Thoracic aorta (tissue), 2 donors: Measurements from ENCODE around the gene SPOCK1. TPM values are rescaled to one million over a fixed set of nuclear protein-coding genes. Genes with fewer than 3 reads are reported as not detected.

Experiments used
- ATAC-seq: fragments of 150-250 bp; one replicate; pipeline ENCODE4 v1.8.0; 2017; ENCODE audit warnings: low read depth; ENCODE audit not compliant: insufficient number of reproducible peaks, low FRiP score
- DNase-seq: peaks from one replicate; pipeline ENCODE4 v3.0.0-alpha.2; 2020; ENCODE audit warnings: low spot score
- H3K27ac ChIP-seq, 2 donors: fragments of 200-600 bp; sonication (generic); 1 replicate in 1 of 2; 2 replicates in 1 of 2; pipeline ENCODE4 v1.5.1; 2016; ENCODE audit warnings: mild to moderate bottlenecking in 2 of 2, moderate library complexity in 2 of 2
- H3K27me3 ChIP-seq: fragments of 200-600 bp; sonication (generic); replicated peaks from 2 replicates; pipeline ENCODE4 v1.6.0; 2016; ENCODE audit warnings: mild to moderate bottlenecking; ENCODE audit not compliant: insufficient read depth
- H3K36me3 ChIP-seq: fragments of 200-600 bp; sonication (generic); one replicate; pipeline ENCODE4 v1.5.1; 2016
- H3K4me1 ChIP-seq, 2 donors: fragments of 200-600 bp; sonication (generic); 1 replicate in 1 of 2; 2 replicates in 1 of 2; pipeline versions ENCODE4 v1.5.1 to v1.6.0; 2016; ENCODE audit warnings: low read depth in 2 of 2, mild to moderate bottlenecking in 1 of 2; ENCODE audit not compliant: control insufficient read depth in 1 of 2
- H3K4me3 ChIP-seq: fragments of 200-600 bp; sonication (generic); 2 replicates; pipeline ENCODE4 v1.5.1; 2016; ENCODE audit warnings: mild to moderate bottlenecking
- H3K9me3 ChIP-seq: fragments of 200-600 bp; sonication (generic); 2 replicates; pipeline ENCODE4 v1.5.1; 2016
- total RNA-seq, 2 donors: library from RNA; depleted of rRNA; stranded (reverse); fragments of >200 nt; gene quantifications; one replicate each; pipeline versions ENCODE4 v1.1.0 to v1.2.3, GENCODE V29; 2016
- TF ChIP-seq, protein P1 (sequence below): fragments of 200-600 bp; sonication (generic); IDR thresholded peaks from one replicate; pipeline ENCODE4 v1.5.1; 2019; ENCODE audit warnings: antibody characterized with exemption

The SPOCK1 gene
- total RNA-seq, 2 donors from 2014 or later, result 25.2 to 43.2 TPM

DNA sequence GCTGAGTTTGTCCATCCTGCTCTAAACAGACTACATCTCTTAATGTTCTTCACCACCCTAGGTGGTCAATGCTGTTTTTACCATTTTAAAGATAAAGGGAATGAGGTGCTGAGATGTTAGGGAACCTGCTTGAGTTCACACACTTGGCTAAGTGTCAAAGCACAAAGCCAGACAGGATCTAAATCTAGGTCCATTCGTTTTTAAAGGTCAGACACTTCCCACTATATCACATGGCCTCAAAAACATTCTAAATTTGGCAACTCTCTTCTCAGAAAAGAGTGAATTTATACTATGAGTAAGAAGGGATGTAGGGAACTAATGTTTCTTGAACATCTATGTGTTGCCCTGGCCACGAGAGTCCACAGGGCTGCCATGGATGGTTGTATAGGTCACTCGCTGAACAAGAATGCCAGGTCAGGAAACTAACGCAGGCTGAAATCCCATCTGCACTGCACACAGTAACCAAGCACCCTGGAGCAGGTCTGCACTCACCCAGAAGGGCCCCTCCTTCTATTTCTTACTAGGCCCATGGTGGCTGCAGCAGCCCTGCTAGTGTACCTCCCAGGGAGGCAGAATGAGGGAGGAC is 213.0 kb downstream of the SPOCK1 start:
- TF ChIP-seq, protein P1, sequence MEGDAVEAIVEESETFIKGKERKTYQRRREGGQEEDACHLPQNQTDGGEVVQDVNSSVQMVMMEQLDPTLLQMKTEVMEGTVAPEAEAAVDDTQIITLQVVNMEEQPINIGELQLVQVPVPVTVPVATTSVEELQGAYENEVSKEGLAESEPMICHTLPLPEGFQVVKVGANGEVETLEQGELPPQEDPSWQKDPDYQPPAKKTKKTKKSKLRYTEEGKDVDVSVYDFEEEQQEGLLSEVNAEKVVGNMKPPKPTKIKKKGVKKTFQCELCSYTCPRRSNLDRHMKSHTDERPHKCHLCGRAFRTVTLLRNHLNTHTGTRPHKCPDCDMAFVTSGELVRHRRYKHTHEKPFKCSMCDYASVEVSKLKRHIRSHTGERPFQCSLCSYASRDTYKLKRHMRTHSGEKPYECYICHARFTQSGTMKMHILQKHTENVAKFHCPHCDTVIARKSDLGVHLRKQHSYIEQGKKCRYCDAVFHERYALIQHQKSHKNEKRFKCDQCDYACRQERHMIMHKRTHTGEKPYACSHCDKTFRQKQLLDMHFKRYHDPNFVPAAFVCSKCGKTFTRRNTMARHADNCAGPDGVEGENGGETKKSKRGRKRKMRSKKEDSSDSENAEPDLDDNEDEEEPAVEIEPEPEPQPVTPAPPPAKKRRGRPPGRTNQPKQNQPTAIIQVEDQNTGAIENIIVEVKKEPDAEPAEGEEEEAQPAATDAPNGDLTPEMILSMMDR, result no peak
- ATAC-seq, result no peak
- H3K36me3 ChIP-seq, result no peaks in the 10 kb centered on the region

DNA sequence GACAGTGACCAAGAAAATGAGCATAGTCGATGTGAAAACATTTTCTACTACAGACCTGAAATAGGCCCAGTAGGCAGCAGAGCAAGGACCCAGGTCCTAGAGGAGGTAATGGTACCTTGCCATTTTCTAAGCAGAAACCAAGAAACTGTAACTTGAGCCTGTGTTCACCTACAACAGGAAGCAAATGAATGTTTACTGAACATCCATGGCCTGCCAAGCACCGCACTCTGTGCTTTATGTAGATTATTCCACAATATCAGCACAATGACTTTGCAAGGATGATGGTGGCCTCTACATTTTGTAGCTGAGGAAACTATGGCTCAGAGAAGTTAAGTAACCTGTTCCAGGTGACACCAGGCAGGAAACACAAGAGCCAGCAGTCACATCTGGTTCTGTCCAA is 215.3 kb downstream of the SPOCK1 start:
- Histone ChIP-seq H3K9me3 (no peaks in the 10 kb centered on the region), H3K27me3 (no peaks in the 10 kb centered on the region), H3K27ac (no peak overlapping the region), H3K4me1 (peaks cover 0 to 11% of the 10 kb centered on the region in 2 donors), H3K36me3 (no peaks in the 10 kb centered on the region), H3K4me3 (no peak overlapping the region)
- DNase-seq (no peak), ATAC-seq (no peak)
- TF ChIP-seq, protein P1, result no peak

More for the DNA sequence above, 213.0 kb downstream of the SPOCK1 start:
- no peaks in the 10 kb centered on the region for H3K9me3 ChIP-seq
- no peaks in the 10 kb centered on the region for H3K27me3 ChIP-seq
- no peak overlapping the region for H3K4me3 ChIP-seq
- DNase-seq, result no peak
- no peak overlapping the region for H3K27ac ChIP-seq
- peaks cover 0 to 11% of the 10 kb centered on the region in 2 donors for H3K4me1 ChIP-seq

DNA sequence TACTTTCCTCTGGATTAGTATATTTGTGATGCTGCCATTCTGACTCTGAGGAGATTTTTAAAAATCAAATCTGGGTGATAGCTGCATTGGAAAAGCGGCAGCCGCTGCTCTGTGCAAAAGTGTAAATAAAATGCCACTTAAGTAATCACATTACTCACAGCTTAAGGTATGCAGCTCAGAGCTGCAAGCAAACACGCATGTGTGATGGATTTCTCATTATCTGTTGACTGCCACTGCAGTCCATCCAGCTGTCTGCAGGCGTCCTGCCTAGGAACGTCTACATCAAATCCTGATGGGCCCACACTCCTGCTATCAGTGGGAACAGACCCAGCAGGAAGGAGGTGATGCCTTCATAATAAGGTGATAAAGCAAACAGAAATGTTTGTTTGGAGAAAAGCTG is 216.9 kb downstream of the SPOCK1 start:
- H3K27ac ChIP-seq, result no peak overlapping the region
- H3K4me3 ChIP-seq, result no peak overlapping the region
- DNase-seq, result no peak
- no peak for ATAC-seq
- no peaks in the 10 kb centered on the region for H3K9me3 ChIP-seq
- TF ChIP-seq, protein P1, result no peak
- H3K27me3 ChIP-seq, result no peaks in the 10 kb centered on the region
- H3K36me3 ChIP-seq, result no peaks in the 10 kb centered on the region
- peaks cover 0 to 11% of the 10 kb centered on the region in 2 donors for H3K4me1 ChIP-seq

DNA sequence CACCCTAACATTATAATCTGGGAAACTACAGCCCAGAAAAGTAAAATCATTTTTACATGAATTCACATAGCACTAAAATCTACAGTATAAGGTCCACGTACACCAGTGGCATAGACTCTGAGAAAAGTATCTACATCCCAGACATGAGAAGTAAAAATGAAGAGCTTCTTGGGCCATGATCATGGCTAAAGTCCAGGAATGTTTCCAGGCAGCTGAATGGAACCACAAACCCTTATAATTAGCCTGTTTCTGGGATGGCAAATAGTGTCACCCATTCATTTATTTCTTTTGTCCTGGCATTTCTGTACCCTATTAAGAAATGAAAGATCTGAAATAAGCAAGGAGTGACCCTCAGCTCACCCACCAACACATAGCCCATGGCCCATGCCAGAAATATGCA is 217.9 kb downstream of the SPOCK1 start:
- H3K27me3 ChIP-seq, result no peaks in the 10 kb centered on the region
- DNase-seq, result no peak
- no peak overlapping the region for H3K4me3 ChIP-seq
- no peaks in the 10 kb centered on the region for H3K9me3 ChIP-seq
- peaks cover 0 to 7% of the 10 kb centered on the region in 2 donors for H3K4me1 ChIP-seq
- H3K27ac ChIP-seq, result no peak overlapping the region
- no peaks in the 10 kb centered on the region for H3K36me3 ChIP-seq
- no peak for ATAC-seq
- TF ChIP-seq, protein P1, result no peak

DNA sequence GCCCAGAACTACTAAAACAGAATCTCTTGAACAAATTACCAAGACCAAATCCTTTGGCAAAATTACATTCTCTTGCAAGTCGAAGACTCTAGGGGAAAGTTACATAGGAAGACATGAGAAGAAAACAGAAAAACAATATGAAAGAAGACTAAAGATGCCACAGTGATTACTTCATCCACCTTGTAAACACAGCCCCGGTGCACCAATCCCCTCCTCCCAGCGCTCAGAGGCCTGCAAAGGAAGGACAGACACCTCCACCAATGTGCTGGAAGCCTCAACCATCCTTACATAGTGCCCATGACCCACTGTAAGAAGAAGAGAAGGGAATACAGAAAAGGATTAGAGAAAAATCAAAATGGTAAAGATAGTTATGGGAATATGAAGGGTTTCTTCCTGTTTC is 218.5 kb downstream of the SPOCK1 start:
- Histone ChIP-seq H3K36me3 (no peaks in the 10 kb centered on the region), H3K4me1 (peaks cover 0 to 2% of the 10 kb centered on the region in 2 donors), H3K4me3 (no peak overlapping the region), H3K27ac (no peak overlapping the region), H3K9me3 (no peaks in the 10 kb centered on the region), H3K27me3 (no peaks in the 10 kb centered on the region)
- TF ChIP-seq, protein P1, result no peak
- no peak for DNase-seq
- ATAC-seq, result no peak
